ENCODE results near the gene EMC6. TPM values are rescaled to one million over a fixed set of nuclear protein-coding genes. Genes with fewer than 3 reads are reported as not detected.

Gene EMC6
- total and polyA plus RNA-seq, 2 of the 13 experiments (the other 11 are each of a cell fraction or from before 2014, with no cell fraction given): 45.1 to 47.7 TPM

DNA sequence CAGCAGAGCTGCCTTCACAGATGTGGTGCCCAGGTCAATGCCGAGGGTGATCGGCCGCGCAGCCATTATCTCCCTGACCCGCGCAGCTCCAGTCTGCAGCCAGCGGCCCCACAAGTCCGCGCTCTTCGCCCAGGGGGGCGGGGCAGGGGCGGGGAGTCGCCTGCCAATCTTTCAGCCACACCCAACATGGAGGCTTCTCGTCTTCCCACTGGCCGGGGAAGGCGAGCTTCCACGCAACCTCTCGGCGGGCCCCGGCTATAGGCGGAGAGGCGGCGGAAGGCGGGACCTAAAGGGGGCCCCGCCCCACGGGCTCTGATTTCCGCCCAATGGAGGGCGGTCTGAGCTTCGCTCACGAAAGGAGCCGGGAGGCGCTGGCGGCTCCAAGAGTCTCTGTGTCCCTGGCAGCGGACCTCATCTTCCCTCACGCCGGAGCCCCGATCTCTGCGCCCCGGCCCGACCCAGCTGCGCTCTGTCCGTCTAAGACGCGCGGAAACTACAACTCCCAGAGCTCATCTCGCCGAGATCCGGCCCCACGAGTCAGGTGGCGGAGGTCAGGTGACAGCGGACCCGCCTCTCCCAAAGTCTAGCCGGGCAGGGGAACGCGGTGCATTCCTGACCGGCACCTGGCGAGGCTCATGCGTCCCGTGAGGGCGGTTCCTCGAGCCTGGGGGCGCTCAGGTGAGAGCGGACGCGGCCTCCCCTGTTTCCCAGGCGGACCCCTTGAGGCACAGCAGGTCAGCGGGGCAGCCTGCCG lies 32.3 kb upstream of the EMC6 start, which contains the start of the genes CTNS and SHPK (continued):
- TF ChIP-seq, protein P1, sequence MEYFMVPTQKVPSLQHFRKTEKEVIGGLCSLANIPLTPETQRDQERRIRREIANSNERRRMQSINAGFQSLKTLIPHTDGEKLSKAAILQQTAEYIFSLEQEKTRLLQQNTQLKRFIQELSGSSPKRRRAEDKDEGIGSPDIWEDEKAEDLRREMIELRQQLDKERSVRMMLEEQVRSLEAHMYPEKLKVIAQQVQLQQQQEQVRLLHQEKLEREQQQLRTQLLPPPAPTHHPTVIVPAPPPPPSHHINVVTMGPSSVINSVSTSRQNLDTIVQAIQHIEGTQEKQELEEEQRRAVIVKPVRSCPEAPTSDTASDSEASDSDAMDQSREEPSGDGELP (IDR thresholded peaks at IDR 0.05; ENCODE audit: borderline replicate concordance, low read depth): peak; percentile 87
- TF ChIP-seq ZNF274 (CRISPR knock-in tag; IDR thresholded peaks at IDR 0.05): no peak
- TF ChIP-seq ESRRA (CRISPR knock-in tag; IDR thresholded peaks at IDR 0.05; ENCODE audit: low read depth): peak; percentile 36; the same call in 1 of the 2 replicates
- TF ChIP-seq, protein P2, sequence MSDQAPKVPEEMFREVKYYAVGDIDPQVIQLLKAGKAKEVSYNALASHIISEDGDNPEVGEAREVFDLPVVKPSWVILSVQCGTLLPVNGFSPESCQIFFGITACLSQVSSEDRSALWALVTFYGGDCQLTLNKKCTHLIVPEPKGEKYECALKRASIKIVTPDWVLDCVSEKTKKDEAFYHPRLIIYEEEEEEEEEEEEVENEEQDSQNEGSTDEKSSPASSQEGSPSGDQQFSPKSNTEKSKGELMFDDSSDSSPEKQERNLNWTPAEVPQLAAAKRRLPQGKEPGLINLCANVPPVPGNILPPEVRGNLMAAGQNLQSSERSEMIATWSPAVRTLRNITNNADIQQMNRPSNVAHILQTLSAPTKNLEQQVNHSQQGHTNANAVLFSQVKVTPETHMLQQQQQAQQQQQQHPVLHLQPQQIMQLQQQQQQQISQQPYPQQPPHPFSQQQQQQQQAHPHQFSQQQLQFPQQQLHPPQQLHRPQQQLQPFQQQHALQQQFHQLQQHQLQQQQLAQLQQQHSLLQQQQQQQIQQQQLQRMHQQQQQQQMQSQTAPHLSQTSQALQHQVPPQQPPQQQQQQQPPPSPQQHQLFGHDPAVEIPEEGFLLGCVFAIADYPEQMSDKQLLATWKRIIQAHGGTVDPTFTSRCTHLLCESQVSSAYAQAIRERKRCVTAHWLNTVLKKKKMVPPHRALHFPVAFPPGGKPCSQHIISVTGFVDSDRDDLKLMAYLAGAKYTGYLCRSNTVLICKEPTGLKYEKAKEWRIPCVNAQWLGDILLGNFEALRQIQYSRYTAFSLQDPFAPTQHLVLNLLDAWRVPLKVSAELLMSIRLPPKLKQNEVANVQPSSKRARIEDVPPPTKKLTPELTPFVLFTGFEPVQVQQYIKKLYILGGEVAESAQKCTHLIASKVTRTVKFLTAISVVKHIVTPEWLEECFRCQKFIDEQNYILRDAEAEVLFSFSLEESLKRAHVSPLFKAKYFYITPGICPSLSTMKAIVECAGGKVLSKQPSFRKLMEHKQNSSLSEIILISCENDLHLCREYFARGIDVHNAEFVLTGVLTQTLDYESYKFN (CRISPR knock-in tag; conservative IDR thresholded peaks at IDR 0.05): no peak; the same call in 1 of the 2 replicates
- 0 out of 2 replicates have a peak, but pooled peaks have one; percentile 32 for TF ChIP-seq RXRA (CRISPR knock-in tag; IDR thresholded peaks at IDR 0.05)
- TF ChIP-seq, protein P3, sequence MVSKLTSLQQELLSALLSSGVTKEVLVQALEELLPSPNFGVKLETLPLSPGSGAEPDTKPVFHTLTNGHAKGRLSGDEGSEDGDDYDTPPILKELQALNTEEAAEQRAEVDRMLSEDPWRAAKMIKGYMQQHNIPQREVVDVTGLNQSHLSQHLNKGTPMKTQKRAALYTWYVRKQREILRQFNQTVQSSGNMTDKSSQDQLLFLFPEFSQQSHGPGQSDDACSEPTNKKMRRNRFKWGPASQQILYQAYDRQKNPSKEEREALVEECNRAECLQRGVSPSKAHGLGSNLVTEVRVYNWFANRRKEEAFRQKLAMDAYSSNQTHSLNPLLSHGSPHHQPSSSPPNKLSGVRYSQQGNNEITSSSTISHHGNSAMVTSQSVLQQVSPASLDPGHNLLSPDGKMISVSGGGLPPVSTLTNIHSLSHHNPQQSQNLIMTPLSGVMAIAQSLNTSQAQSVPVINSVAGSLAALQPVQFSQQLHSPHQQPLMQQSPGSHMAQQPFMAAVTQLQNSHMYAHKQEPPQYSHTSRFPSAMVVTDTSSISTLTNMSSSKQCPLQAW (CRISPR knock-in tag; IDR thresholded peaks at IDR 0.05): peak; percentile 94
- TF ChIP-seq NR2F2 (IDR thresholded peaks at IDR 0.05; ENCODE audit: borderline replicate concordance, low read depth): no peak
- no peak for TF ChIP-seq SRY (CRISPR knock-in tag; IDR thresholded peaks at IDR 0.05)
- no peak for TF ChIP-seq MTF1 (CRISPR knock-in tag; IDR thresholded peaks at IDR 0.05)
- TF ChIP-seq ZNF256 (CRISPR knock-in tag; conservative IDR thresholded peaks at IDR 0.05): no peak
- TF ChIP-seq REXO4 (CRISPR knock-in tag; IDR thresholded peaks at IDR 0.05; ENCODE audit: borderline replicate concordance): 0 out of 2 replicates have a peak, but pooled peaks have one; percentile 59
- TF ChIP-seq MTA3 (CRISPR knock-in tag; IDR thresholded peaks at IDR 0.05): no peak
- TF ChIP-seq, protein P4, sequence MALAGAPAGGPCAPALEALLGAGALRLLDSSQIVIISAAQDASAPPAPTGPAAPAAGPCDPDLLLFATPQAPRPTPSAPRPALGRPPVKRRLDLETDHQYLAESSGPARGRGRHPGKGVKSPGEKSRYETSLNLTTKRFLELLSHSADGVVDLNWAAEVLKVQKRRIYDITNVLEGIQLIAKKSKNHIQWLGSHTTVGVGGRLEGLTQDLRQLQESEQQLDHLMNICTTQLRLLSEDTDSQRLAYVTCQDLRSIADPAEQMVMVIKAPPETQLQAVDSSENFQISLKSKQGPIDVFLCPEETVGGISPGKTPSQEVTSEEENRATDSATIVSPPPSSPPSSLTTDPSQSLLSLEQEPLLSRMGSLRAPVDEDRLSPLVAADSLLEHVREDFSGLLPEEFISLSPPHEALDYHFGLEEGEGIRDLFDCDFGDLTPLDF (CRISPR knock-in tag; IDR thresholded peaks at IDR 0.05): no peak; the same call in 1 of the 2 replicates
- TF ChIP-seq, protein P5, sequence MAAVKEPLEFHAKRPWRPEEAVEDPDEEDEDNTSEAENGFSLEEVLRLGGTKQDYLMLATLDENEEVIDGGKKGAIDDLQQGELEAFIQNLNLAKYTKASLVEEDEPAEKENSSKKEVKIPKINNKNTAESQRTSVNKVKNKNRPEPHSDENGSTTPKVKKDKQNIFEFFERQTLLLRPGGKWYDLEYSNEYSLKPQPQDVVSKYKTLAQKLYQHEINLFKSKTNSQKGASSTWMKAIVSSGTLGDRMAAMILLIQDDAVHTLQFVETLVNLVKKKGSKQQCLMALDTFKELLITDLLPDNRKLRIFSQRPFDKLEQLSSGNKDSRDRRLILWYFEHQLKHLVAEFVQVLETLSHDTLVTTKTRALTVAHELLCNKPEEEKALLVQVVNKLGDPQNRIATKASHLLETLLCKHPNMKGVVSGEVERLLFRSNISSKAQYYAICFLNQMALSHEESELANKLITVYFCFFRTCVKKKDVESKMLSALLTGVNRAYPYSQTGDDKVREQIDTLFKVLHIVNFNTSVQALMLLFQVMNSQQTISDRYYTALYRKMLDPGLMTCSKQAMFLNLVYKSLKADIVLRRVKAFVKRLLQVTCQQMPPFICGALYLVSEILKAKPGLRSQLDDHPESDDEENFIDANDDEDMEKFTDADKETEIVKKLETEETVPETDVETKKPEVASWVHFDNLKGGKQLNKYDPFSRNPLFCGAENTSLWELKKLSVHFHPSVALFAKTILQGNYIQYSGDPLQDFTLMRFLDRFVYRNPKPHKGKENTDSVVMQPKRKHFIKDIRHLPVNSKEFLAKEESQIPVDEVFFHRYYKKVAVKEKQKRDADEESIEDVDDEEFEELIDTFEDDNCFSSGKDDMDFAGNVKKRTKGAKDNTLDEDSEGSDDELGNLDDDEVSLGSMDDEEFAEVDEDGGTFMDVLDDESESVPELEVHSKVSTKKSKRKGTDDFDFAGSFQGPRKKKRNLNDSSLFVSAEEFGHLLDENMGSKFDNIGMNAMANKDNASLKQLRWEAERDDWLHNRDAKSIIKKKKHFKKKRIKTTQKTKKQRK (IDR thresholded peaks at IDR 0.05; ENCODE audit: low read length): no peak

Data from HepG2 (cell line).